Fibroblast of pulmonary artery (primary cell): ENCODE results near the gene ADAMTS12.

Experiments used
- DNase-seq: peaks from one replicate; pipeline ENCODE4 v3.0.0-alpha.2; 2010; ENCODE audit warnings: low read depth
- H3K4me3 ChIP-seq: replicated peaks from 2 replicates; pipeline ENCODE4 v1.5.1; 2011; ENCODE audit warnings: low read depth, mild to moderate bottlenecking, control low read depth, low read length, moderate library complexity
- CTCF ChIP-seq: IDR thresholded peaks from 2 replicates; pipeline ENCODE4 v1.5.1; 2011; ENCODE audit warnings: mild to moderate bottlenecking, control low read depth, low read length, inconsistent platforms; ENCODE audit errors: missing control alignments

The ADAMTS12 gene

DNA sequence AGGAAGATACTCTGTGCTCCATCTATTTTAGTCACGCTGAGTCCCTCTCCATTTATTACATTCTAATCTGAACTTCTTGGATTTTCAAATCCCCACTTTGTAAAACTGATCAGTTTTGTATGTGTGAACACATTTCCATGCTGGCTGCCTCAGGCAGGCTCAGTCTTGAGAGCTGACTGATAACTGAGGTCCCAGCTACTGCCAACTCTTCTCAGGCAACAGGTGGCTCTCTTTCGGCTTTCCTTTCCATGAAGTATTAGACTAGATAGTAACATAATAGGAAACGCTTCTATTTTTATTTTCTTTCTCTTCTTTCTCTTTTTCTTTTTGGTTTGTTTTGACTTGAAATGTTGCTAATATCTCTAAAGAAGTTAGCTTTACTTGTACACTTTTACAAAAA is 312.6 kb downstream of the ADAMTS12 start:
- DNase-seq, result no peak
- no peak overlapping the region for H3K4me3 ChIP-seq
- TF ChIP-seq CTCF, result no peak

DNA sequence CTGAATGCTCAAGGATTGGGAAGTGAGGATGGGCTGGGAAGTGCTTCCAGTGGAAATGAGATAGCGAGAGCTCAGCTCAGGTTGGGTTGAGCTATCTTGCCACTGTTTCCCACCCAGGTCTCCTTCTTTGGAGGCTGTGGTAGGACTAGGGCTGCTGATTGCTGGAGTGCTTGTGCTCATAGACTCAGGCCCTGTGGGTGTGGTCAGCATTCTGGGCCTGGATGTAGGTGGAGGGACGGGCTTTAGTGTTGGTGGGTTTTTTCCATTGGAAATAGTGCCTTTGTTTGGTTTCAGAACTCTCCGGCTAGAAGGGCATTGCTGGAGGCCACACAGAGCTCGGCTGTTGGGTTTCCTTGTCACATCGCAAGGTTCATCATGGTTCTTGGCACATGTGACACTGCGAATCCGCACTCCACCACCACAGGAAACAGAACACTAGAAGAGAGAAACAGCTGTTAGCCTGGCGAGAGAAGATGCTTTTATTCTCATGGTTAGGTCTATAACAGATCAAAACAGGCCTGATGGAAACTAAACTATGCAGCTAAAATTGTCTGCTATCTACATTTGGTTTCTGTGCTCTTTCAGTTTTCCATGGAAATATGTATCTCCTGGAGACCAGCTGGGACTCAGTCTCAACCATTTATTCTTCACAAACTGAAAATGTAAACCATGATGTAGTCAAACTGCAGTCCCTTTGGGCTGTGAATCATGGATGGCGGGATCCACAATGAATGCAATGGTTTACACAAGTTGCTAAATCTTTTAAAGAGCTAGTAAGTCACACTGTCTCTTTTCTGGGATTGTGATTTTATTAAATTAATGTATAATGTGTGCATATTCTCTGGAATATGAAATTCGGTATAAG is 314.8 kb downstream of the ADAMTS12 start:
- no peak overlapping the region for H3K4me3 ChIP-seq
- no peak for TF ChIP-seq CTCF
- DNase-seq, result no peak

DNA sequence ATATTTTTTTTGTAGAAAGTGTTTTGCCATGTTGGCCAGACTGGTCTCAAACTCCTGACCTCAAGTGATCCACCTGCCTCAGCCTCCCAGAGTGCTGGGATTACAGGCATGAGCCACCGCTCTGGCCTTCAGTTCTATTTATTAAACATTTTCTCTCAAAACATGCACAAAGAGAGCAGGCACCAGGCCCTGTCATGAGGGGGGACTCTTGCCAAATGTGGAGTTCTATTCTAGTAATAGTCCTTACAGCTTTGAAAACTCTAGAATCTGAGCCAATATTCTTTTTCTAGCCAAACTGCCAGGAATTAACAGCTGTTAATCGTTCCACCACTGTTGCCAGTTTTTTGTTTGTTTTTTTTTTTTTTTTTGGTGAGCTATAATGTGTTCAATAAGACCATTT is 326.5 kb downstream of the ADAMTS12 start:
- H3K4me3 ChIP-seq, result no peak overlapping the region
- no peak for TF ChIP-seq CTCF
- DNase-seq, result peak; percentile 17

GRCh38 chr5:33563983-33564908 is 327.5 kb downstream of the ADAMTS12 start:
- DNase-seq, result peak; percentile 44
- no peak for TF ChIP-seq CTCF
- H3K4me3 ChIP-seq, result no peak overlapping the region

DNA sequence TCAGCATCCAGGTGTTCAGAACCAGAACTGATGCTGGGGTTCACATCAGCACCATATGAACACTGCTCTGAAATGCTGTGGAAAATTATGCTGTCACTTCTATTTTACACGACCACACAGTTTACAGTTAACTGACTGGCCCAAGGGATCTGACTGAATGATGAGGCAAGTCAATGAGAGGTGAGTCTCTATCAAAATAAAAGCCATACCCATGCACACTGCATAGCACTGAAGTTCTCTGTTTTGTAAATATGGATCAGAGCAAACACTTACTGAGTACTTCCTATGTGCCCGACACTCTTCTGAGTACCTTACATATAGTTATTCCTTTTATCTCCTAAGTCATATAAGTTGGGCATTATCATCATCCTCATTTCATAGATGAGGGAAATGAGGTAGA is 328.3 kb downstream of the ADAMTS12 start:
- no peak for TF ChIP-seq CTCF
- no peak overlapping the region for H3K4me3 ChIP-seq

GRCh38 chr5:33558489-33558888 is 333.3 kb downstream of the ADAMTS12 start:
- DNase-seq, result no peak
- H3K4me3 ChIP-seq, result no peak overlapping the region
- no peak for TF ChIP-seq CTCF

More for the DNA sequence above, 328.3 kb downstream of the ADAMTS12 start:
- no peak for DNase-seq
